ENCODE measurements around the gene OR2T33.
"Not testable (repeated sequence)": the region's sequence is repeated elsewhere in the genome, so short reads cannot be mapped to it uniquely, and the experiment has no call there.

DNA sequence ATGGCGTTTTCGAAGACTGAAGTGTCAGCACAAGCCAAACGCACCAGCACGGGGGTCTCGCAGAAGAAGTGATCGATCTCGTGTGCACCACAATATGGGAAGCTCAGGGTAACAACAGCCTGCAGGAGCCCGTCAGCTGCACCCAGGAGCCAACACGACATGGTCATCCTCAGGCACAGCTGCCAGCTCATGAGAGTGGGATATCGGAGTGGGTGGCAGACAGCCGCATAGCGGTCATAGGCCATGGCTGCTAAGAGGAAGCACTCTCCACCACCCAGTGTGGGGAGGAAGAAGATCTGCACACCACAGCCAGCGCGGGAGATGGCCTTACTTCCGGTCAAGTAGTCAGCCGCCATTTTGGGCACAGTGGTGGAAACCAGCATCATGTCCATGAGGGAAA, 4.6 kb downstream of the OR2T33 start:
- TF ChIP-seq TEAD4 (IDR thresholded peaks at IDR 0.05; ENCODE audit: borderline replicate concordance, insufficient read depth); NRF1 (IDR thresholded peaks at IDR 0.05; ENCODE audit: low read depth, low read length); USF2 (IDR thresholded peaks at IDR 0.05; ENCODE audit: borderline replicate concordance, low read depth, low read length); EP300 (IDR thresholded peaks at IDR 0.05; ENCODE audit: borderline replicate concordance in 1 of 2, low read depth in 1 of 2, low read length in 1 of 2): not testable (repeated sequence)
- TF ChIP-seq, protein P1, sequence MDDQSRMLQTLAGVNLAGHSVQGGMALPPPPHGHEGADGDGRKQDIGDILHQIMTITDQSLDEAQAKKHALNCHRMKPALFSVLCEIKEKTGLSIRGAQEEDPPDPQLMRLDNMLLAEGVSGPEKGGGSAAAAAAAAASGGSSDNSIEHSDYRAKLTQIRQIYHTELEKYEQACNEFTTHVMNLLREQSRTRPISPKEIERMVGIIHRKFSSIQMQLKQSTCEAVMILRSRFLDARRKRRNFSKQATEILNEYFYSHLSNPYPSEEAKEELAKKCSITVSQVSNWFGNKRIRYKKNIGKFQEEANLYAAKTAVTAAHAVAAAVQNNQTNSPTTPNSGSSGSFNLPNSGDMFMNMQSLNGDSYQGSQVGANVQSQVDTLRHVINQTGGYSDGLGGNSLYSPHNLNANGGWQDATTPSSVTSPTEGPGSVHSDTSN (IDR thresholded peaks at IDR 0.05) = not testable (repeated sequence)
